ENCODE data around the gene SLC25A5. TPM values are rescaled to one million over a fixed set of nuclear protein-coding genes. Genes with fewer than 3 reads are reported as not detected.
"Not testable (repeated sequence)": the region's sequence is repeated elsewhere in the genome, so short reads cannot be mapped to it uniquely, and the experiment has no call there.

SLC25A5 gene
- total RNA-seq, result 76.6 TPM
- polyA plus RNA-seq, result 326 TPM

- Histone ChIP-seq H3K4me3 (ENCODE audit: low read depth, low read length) (peak within 1 kb of the TSS; percentile 86), H3K36me3 (ENCODE audit: insufficient read depth) (no peaks in the 10 kb centered on the region), H3K27ac (ENCODE audit: low read depth) (peak within 1 kb of the TSS; percentile 71), H3K4me1 (ENCODE audit: insufficient read depth) (no peaks in the 10 kb centered on the region)
- WGBS, result 3% methylated on average over 45 of the region's 46 CpGs
- no peak for DNase-seq (ENCODE audit: extremely low spot score)
Observed at GRCh38 chrX:119467842-119468550, at the start of gene SLC25A5. TSS of gene SLC25A5 (plus strand) at chrX:119468444. CDS start at chrX:119468516, 72 bp downstream.

- WGBS, result 92% methylated on average over 4 of the region's 4 CpGs
Observed at GRCh38 chrX:119419146-119419545, 49.1 kb upstream of the SLC25A5 start.

GRCh38 chrX:119419898-119420297 is 48.3 kb upstream of the SLC25A5 start:
- H3K36me3 ChIP-seq (ENCODE audit: insufficient read depth), result no peaks in the 10 kb centered on the region
- no peak overlapping the region for H3K4me3 ChIP-seq (ENCODE audit: low read depth, low read length)
- no peak overlapping the region for H3K27ac ChIP-seq (ENCODE audit: low read depth)
- no peaks in the 10 kb centered on the region for H3K4me1 ChIP-seq (ENCODE audit: insufficient read depth)
- no peak for DNase-seq (ENCODE audit: extremely low spot score)
- WGBS, result 96% methylated on average over 2 of the region's 2 CpGs

More at GRCh38 chrX:119419146-119419545, 49.1 kb upstream of the SLC25A5 start:
- Histone ChIP-seq H3K27ac (ENCODE audit: low read depth) (no peak overlapping the region), H3K4me1 (ENCODE audit: insufficient read depth) (no peaks in the 10 kb centered on the region), H3K36me3 (ENCODE audit: insufficient read depth) (no peaks in the 10 kb centered on the region), H3K4me3 (ENCODE audit: low read depth, low read length) (no peak overlapping the region)
- DNase-seq (ENCODE audit: extremely low spot score), result no peak

GRCh38 chrX:119421016-119421705 is 47.1 kb upstream of the SLC25A5 start:
- no peaks in the 10 kb centered on the region for H3K36me3 ChIP-seq (ENCODE audit: insufficient read depth)
- no peak overlapping the region for H3K4me3 ChIP-seq (ENCODE audit: low read depth, low read length)
- no peaks in the 10 kb centered on the region for H3K4me1 ChIP-seq (ENCODE audit: insufficient read depth)
- no peak for DNase-seq (ENCODE audit: extremely low spot score)
- H3K27ac ChIP-seq (ENCODE audit: low read depth), result no peak overlapping the region
- 94% methylated on average over 7 of the region's 7 CpGs for WGBS

- Histone ChIP-seq H3K4me1 (ENCODE audit: insufficient read depth) (no peaks in the 10 kb centered on the region), H3K27ac (ENCODE audit: low read depth) (no peak overlapping the region), H3K4me3 (ENCODE audit: low read depth, low read length) (no peak overlapping the region), H3K36me3 (ENCODE audit: insufficient read depth) (no peaks in the 10 kb centered on the region)
- 96% methylated on average over 14 of the region's 14 CpGs for WGBS
- no peak for DNase-seq (ENCODE audit: extremely low spot score)
Observed at GRCh38 chrX:119423631-119424030, 44.6 kb upstream of the SLC25A5 start.

- no peak overlapping the region for H3K4me3 ChIP-seq (ENCODE audit: low read depth, low read length)
- no peak overlapping the region for H3K27ac ChIP-seq (ENCODE audit: low read depth)
- 75% methylated on average over 6 of the region's 6 CpGs for WGBS
Observed at GRCh38 chrX:119424999-119425398, 43.2 kb upstream of the SLC25A5 start.

GRCh38 chrX:119427024-119427794 is 41.0 kb upstream of the SLC25A5 start:
- no peaks in the 10 kb centered on the region for H3K36me3 ChIP-seq (ENCODE audit: insufficient read depth)
- no peak for DNase-seq (ENCODE audit: extremely low spot score)
- no peak overlapping the region for H3K27ac ChIP-seq (ENCODE audit: low read depth)
- WGBS, result 81% methylated on average over 9 of the region's 9 CpGs
- H3K4me3 ChIP-seq (ENCODE audit: low read depth, low read length), result no peak overlapping the region
- no peaks in the 10 kb centered on the region for H3K4me1 ChIP-seq (ENCODE audit: insufficient read depth)

More at GRCh38 chrX:119424999-119425398, 43.2 kb upstream of the SLC25A5 start:
- H3K36me3 ChIP-seq (ENCODE audit: insufficient read depth), result no peaks in the 10 kb centered on the region
- no peak for DNase-seq (ENCODE audit: extremely low spot score)
- H3K4me1 ChIP-seq (ENCODE audit: insufficient read depth), result no peaks in the 10 kb centered on the region

- 68% methylated on average over 4 of the region's 4 CpGs for WGBS
- H3K4me3 ChIP-seq (ENCODE audit: low read depth, low read length), result no peak overlapping the region
- H3K4me1 ChIP-seq (ENCODE audit: insufficient read depth), result no peaks in the 10 kb centered on the region
- DNase-seq (ENCODE audit: extremely low spot score), result no peak
- H3K36me3 ChIP-seq (ENCODE audit: insufficient read depth), result no peaks in the 10 kb centered on the region
- no peak overlapping the region for H3K27ac ChIP-seq (ENCODE audit: low read depth)
Observed at GRCh38 chrX:119427795-119428185, 40.5 kb upstream of the SLC25A5 start.

GRCh38 chrX:119429471-119429870 is 38.8 kb upstream of the SLC25A5 start:
- Histone ChIP-seq H3K4me3 (ENCODE audit: low read depth, low read length) (no peak overlapping the region), H3K4me1 (ENCODE audit: insufficient read depth) (no peaks in the 10 kb centered on the region), H3K36me3 (ENCODE audit: insufficient read depth) (no peaks in the 10 kb centered on the region), H3K27ac (ENCODE audit: low read depth) (no peak overlapping the region)
- DNase-seq (ENCODE audit: extremely low spot score), result no peak
- WGBS, result 64% methylated on average over 3 of the region's 4 CpGs

GRCh38 chrX:119441295-119441694 is 26.9 kb upstream of the SLC25A5 start:
- not testable (repeated sequence) for H3K4me3 ChIP-seq (ENCODE audit: low read depth, low read length); H3K36me3 ChIP-seq (ENCODE audit: insufficient read depth); H3K4me1 ChIP-seq (ENCODE audit: insufficient read depth); H3K27ac ChIP-seq (ENCODE audit: low read depth); DNase-seq (ENCODE audit: extremely low spot score)
- over 99% methylated on average over 9 of the region's 17 CpGs for WGBS

GRCh38 chrX:119442286-119442685 is 26.0 kb upstream of the SLC25A5 start:
- DNase-seq (ENCODE audit: extremely low spot score), result no peak
- WGBS, result 74% methylated on average over 2 of the region's 2 CpGs
- no peak overlapping the region for H3K27ac ChIP-seq (ENCODE audit: low read depth)
- no peaks in the 10 kb centered on the region for H3K36me3 ChIP-seq (ENCODE audit: insufficient read depth)
- no peak overlapping the region for H3K4me3 ChIP-seq (ENCODE audit: low read depth, low read length)
- H3K4me1 ChIP-seq (ENCODE audit: insufficient read depth), result no peaks in the 10 kb centered on the region

- DNase-seq (ENCODE audit: extremely low spot score), result no peak
- Histone ChIP-seq H3K4me1 (ENCODE audit: insufficient read depth) (no peaks in the 10 kb centered on the region), H3K4me3 (ENCODE audit: low read depth, low read length) (no peak overlapping the region), H3K36me3 (ENCODE audit: insufficient read depth) (no peaks in the 10 kb centered on the region), H3K27ac (ENCODE audit: low read depth) (no peak overlapping the region)
- 79% methylated on average over 4 of the region's 4 CpGs for WGBS
Observed at GRCh38 chrX:119453202-119453601, 15.0 kb upstream of the SLC25A5 start.

GRCh38 chrX:119455264-119455663 is 13.0 kb upstream of the SLC25A5 start:
- no peak for DNase-seq (ENCODE audit: extremely low spot score)
- Histone ChIP-seq H3K27ac (ENCODE audit: low read depth) (no peak overlapping the region), H3K4me3 (ENCODE audit: low read depth, low read length) (no peak overlapping the region), H3K36me3 (ENCODE audit: insufficient read depth) (no peaks in the 10 kb centered on the region), H3K4me1 (ENCODE audit: insufficient read depth) (no peaks in the 10 kb centered on the region)
- 98% methylated on average over 1 of the region's 1 CpG for WGBS
